ENCODE data around the gene ZNF628.

Gene ZNF628

DNA sequence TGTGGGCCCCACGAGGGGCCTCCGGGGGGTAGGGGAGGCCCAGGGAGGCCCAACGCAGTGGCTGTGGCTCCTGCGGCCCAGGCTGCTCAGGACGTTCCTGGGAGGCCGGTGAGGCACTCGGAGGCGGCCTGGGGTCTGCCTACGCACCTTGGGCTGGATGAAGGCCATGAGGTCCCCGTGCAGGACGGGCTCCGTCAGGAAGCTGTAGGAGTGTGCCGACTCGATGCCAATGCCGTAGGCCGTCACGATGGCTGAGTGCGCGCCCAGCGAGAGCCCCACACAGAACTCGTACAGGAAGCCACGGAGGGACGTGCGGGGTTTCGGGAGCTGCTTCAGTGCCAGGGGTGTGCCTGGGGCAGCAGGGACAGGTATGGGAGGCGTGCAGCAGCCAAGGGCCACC is 54.6 kb downstream of the ZNF628 start:
- DNase-seq (ENCODE audit: low read depth) = no peak

All from stimulated activated CD8-positive, alpha-beta memory T cell treated with anti-CD3 and anti-CD28 coated beads, Interleukin-15, amount 100 ng/mL, for 24 hours (primary cell).